ENCODE data around the gene PDGFD. TPM values are rescaled to one million over a fixed set of nuclear protein-coding genes. Genes with fewer than 3 reads are reported as not detected.

The PDGFD gene
- total RNA-seq, 4 donors from 2014 or later: 16.1 to 108 (median 36.0) TPM

DNA sequence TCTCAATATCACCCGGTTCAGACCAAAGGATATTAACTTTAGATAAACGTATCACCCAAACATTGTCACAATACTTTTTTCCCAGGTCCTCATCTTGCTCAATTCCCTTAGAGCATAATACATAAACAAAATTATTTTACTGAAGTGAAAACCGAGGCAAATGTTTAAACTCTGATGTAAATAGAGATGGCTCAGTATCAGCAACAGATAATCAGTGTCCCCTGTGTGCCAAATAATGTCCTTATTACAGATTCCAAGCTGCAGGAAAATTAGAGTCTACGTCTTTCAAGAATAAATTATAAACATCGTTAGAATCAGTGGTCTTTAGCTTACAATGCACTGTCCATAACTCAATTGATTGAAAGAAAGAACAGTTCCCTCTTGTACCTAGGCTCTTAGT lies 77.3 kb downstream of the PDGFD start:
- H3K36me3 ChIP-seq: no peaks in the 10 kb centered on the region
- no peaks in the 10 kb centered on the region for H3K4me1 ChIP-seq
- H3K27me3 ChIP-seq: no peaks in the 10 kb centered on the region
- H3K4me3 ChIP-seq (replicated peaks in 1 of 3): no peak overlapping the region
- no peak overlapping the region for H3K27ac ChIP-seq
- H3K9me3 ChIP-seq: no peaks in the 10 kb centered on the region
- TF ChIP-seq POLR2A (IDR thresholded peaks at IDR 0.05): no peak
- TF ChIP-seq, protein P1, sequence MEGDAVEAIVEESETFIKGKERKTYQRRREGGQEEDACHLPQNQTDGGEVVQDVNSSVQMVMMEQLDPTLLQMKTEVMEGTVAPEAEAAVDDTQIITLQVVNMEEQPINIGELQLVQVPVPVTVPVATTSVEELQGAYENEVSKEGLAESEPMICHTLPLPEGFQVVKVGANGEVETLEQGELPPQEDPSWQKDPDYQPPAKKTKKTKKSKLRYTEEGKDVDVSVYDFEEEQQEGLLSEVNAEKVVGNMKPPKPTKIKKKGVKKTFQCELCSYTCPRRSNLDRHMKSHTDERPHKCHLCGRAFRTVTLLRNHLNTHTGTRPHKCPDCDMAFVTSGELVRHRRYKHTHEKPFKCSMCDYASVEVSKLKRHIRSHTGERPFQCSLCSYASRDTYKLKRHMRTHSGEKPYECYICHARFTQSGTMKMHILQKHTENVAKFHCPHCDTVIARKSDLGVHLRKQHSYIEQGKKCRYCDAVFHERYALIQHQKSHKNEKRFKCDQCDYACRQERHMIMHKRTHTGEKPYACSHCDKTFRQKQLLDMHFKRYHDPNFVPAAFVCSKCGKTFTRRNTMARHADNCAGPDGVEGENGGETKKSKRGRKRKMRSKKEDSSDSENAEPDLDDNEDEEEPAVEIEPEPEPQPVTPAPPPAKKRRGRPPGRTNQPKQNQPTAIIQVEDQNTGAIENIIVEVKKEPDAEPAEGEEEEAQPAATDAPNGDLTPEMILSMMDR (IDR thresholded peaks at IDR 0.05): no peak
- intact Hi-C loops (cut with DNase I): no loop called here
- WGBS, 2 donors: 80 to 81% methylated on average over 5 of the region's 5 CpGs
- no peak for DNase-seq

DNA sequence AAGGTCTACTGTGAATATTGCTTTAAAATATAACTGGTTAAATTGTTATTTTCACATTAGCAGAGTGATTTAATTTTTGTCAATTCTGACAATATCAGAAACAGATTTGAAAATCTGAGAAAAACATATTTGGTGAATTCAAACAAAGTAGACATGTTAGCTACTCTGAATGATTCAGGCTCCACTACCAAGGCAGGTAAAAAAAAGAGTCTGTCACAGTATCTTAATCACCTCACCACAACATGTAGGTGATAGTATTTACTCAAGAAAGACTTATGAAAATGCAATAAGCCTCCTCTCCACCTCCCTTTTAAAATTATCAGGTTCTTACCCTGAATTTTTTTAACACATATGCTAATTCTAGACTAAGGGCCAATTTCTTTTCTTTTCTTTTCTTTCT lies 85.0 kb downstream of the PDGFD start:
- H3K4me1 ChIP-seq: no peaks in the 10 kb centered on the region
- intact Hi-C loops (cut with DNase I): no loop called here
- no peaks in the 10 kb centered on the region for H3K27me3 ChIP-seq
- H3K27ac ChIP-seq: no peak overlapping the region
- TF ChIP-seq POLR2A (IDR thresholded peaks at IDR 0.05): no peak
- TF ChIP-seq, protein P1 (IDR thresholded peaks at IDR 0.05): no peak
- H3K4me3 ChIP-seq (replicated peaks in 1 of 3): no peak overlapping the region
- no peaks in the 10 kb centered on the region for H3K9me3 ChIP-seq
- no peak for DNase-seq
- H3K36me3 ChIP-seq: no peaks in the 10 kb centered on the region

- no peaks in the 10 kb centered on the region for H3K4me1 ChIP-seq
- H3K4me3 ChIP-seq (replicated peaks in 1 of 3): no peak overlapping the region
- no peaks in the 10 kb centered on the region for H3K36me3 ChIP-seq
- 74 to 92% methylated on average over 4 of the region's 4 CpGs for WGBS, 2 donors
- intact Hi-C loops (cut with DNase I): no loop called here
- H3K9me3 ChIP-seq: no peaks in the 10 kb centered on the region
- no peak for DNase-seq
- TF ChIP-seq, protein P1 (IDR thresholded peaks at IDR 0.05): no peak
- TF ChIP-seq POLR2A (IDR thresholded peaks at IDR 0.05): no peak
- H3K27me3 ChIP-seq: no peaks in the 10 kb centered on the region
- H3K27ac ChIP-seq: no peak overlapping the region
Observed at GRCh38 chr11:104078245-104078644, 85.7 kb downstream of the PDGFD start.

- 51 to 59% methylated on average over 2 of the region's 2 CpGs for WGBS, 2 donors
- Histone ChIP-seq H3K4me1 (no peaks in the 10 kb centered on the region), H3K4me3 (replicated peaks in 1 of 3) (no peak overlapping the region), H3K36me3 (no peaks in the 10 kb centered on the region), H3K27me3 (no peaks in the 10 kb centered on the region), H3K9me3 (no peaks in the 10 kb centered on the region), H3K27ac (no peak overlapping the region)
- intact Hi-C loops (cut with DNase I): no loop called here
- DNase-seq: no peak
- TF ChIP-seq, protein P1 (IDR thresholded peaks at IDR 0.05): no peak
- TF ChIP-seq POLR2A (IDR thresholded peaks at IDR 0.05): no peak
Observed at GRCh38 chr11:104076455-104076854, 87.5 kb downstream of the PDGFD start.

DNA sequence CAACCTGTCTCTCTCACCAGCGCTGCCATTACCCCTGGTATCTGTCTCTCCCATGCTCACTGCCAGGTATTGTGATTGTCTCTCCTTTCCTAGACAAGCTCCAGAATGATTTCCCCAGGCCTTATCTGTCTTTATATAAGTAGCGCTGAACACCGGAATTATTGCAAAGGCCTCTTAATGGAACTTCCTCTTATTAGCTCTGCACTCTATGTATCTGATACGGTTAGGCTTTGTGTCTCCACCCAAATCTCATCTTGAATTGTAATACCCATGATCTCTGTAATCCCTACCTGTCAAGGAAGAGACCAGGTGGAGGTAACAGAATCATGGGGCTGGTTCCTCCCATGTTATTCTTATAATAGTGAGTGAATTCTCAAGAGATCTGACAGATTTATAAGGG lies 88.2 kb downstream of the PDGFD start:
- intact Hi-C loops (cut with DNase I): no loop called here
- Histone ChIP-seq H3K27me3 (no peaks in the 10 kb centered on the region), H3K27ac (no peak overlapping the region), H3K4me1 (no peaks in the 10 kb centered on the region), H3K36me3 (no peaks in the 10 kb centered on the region), H3K4me3 (replicated peaks in 1 of 3) (no peak overlapping the region), H3K9me3 (no peaks in the 10 kb centered on the region)
- DNase-seq: no peak
- no peak for TF ChIP-seq POLR2A (IDR thresholded peaks at IDR 0.05)
- TF ChIP-seq, protein P1 (IDR thresholded peaks at IDR 0.05): no peak
- 91 to 92% methylated on average over 4 of the region's 4 CpGs for WGBS, 2 donors

Measured in thyroid gland (tissue), 4 donors.